IMR-90 (cell line): ENCODE results near the gene MRPL44. TPM values are rescaled to one million over a fixed set of nuclear protein-coding genes. Genes with fewer than 3 reads are reported as not detected.

Source experiments
- ATAC-seq: fragments of 200-7000 bp; cut with Tn5 transposase; 2 replicates; pipeline ENCODE4 v1.9.1; 2020; ENCODE audit warnings: low read depth, mild to moderate bottlenecking, moderate library complexity
- BruUV-seq: library from RNA; stranded (reverse); fragments of 400-500 nt; replicated peaks from 2 replicates; lab custom pipeline; 2021; lab: Mats Ljungman, UMichigan
- CTCF ChIA-PET: fragments of 300-600 bp; formaldehyde crosslinking; extraction: SDS; loops from one replicate; lab custom pipeline; 2021; ENCODE audit warnings: antibody characterized with exemption; lab: Yijun Ruan, JAX
- POLR2A ChIA-PET: fragments of 300-600 bp; sonication (Branson Sonifier 250); formaldehyde crosslinking; loops from one replicate; lab custom pipeline; 2022; ENCODE audit warnings: antibody characterized with exemption; ENCODE audit not compliant: unreplicated experiment; lab: Charles Lee
- DNase-seq: peaks from one replicate; pipeline ENCODE4 v3.0.0; 2013
- H2AFZ ChIP-seq: replicated peaks from 2 replicates; pipeline ENCODE3; 2013; ENCODE audit warnings: low read length, mild to moderate bottlenecking; ENCODE audit not compliant: poor library complexity
- H2AK5ac ChIP-seq: 2 replicates; pipeline ENCODE4 v1.6.1; 2013; ENCODE audit warnings: low read depth, low read length, inconsistent platforms
- H2AK9ac ChIP-seq: replicated peaks from 2 replicates; pipeline ENCODE3; 2013; ENCODE audit warnings: mild to moderate bottlenecking, low read depth, low read length, moderate library complexity; ENCODE audit not compliant: poor library complexity
- H2BK120ac ChIP-seq: 2 replicates; pipeline ENCODE4 v1.6.1; 2013; ENCODE audit warnings: low read depth, low read length, inconsistent platforms
- H2BK15ac ChIP-seq: 3 replicates; pipeline ENCODE4 v1.6.1; 2013; ENCODE audit warnings: low read depth, low read length, inconsistent platforms
- H2BK20ac ChIP-seq: 2 replicates; pipeline ENCODE4 v1.6.1; 2013; ENCODE audit warnings: low read depth, mild to moderate bottlenecking, inconsistent platforms, low read length, moderate library complexity
- H2BK5ac ChIP-seq: 2 replicates; pipeline ENCODE4 v1.6.1; 2013; ENCODE audit warnings: mild to moderate bottlenecking, low read depth, low read length, inconsistent platforms; ENCODE audit not compliant: poor library complexity, severe bottlenecking
- H3K14ac ChIP-seq: replicated peaks from 2 replicates; pipeline ENCODE4 v1.6.1; 2013; ENCODE audit warnings: low read depth, low read length, inconsistent platforms
- H3K18ac ChIP-seq: 2 replicates; pipeline ENCODE4 v1.6.1; 2013; ENCODE audit warnings: low read depth, low read length, control low read depth
- H3K23ac ChIP-seq: 2 replicates; pipeline ENCODE4 v1.6.1; 2013; ENCODE audit warnings: low read depth, low read length, inconsistent platforms
- H3K27ac ChIP-seq: 2 replicates; pipeline ENCODE4 v1.5.1; 2013; ENCODE audit warnings: mild to moderate bottlenecking, control low read depth, low read length; ENCODE audit not compliant: insufficient read depth
- H3K27me3 ChIP-seq: 2 replicates; pipeline ENCODE4 v1.6.1; 2013; ENCODE audit warnings: low read length; ENCODE audit not compliant: control insufficient read depth, insufficient read depth
- H3K36me3 ChIP-seq: 2 replicates; pipeline ENCODE4 v1.6.1; 2013; ENCODE audit warnings: low read length, mixed read lengths; ENCODE audit not compliant: control insufficient read depth, insufficient read depth
- H3K4ac ChIP-seq: 2 replicates; pipeline ENCODE4 v1.6.1; 2013; ENCODE audit warnings: low read depth, low read length, inconsistent platforms
- H3K4me1 ChIP-seq: 2 replicates; pipeline ENCODE4 v1.6.1; 2013; ENCODE audit warnings: low read length, mixed read lengths; ENCODE audit not compliant: control insufficient read depth, insufficient read depth
- H3K4me2 ChIP-seq: 2 replicates; pipeline ENCODE4 v1.6.1; 2013; ENCODE audit warnings: low read depth, mild to moderate bottlenecking, control low read depth, low read length, moderate library complexity
- H3K4me3 ChIP-seq: 2 replicates; pipeline ENCODE4 v1.5.1; 2013; ENCODE audit warnings: low read depth, mild to moderate bottlenecking, control low read depth, low read length, moderate library complexity; ENCODE audit not compliant: insufficient read depth
- H3K56ac ChIP-seq: 2 replicates; pipeline ENCODE4 v1.6.1; 2013; ENCODE audit warnings: low read length, inconsistent platforms; ENCODE audit not compliant: insufficient read depth; ENCODE audit errors: extremely low read depth
- H3K79me1 ChIP-seq, 2 experiments: 2 replicates each; pipeline ENCODE4 v1.6.1; 2013; ENCODE audit warnings: low read length in 2 of 2, inconsistent platforms in 1 of 2, low read depth in 1 of 2
- H3K9ac ChIP-seq: 2 replicates; pipeline ENCODE4 v1.6.1; 2013; ENCODE audit warnings: low read depth, low read length, control low read depth
- H3K9me1 ChIP-seq: 2 replicates; pipeline ENCODE4 v1.6.1; 2013; ENCODE audit warnings: low read length, inconsistent platforms; ENCODE audit not compliant: insufficient read depth
- H3K9me3 ChIP-seq: 2 replicates; pipeline ENCODE4 v1.6.1; 2013; ENCODE audit warnings: low read length; ENCODE audit not compliant: control insufficient read depth, insufficient read depth
- H4K20me1 ChIP-seq: 2 replicates; pipeline ENCODE4 v1.6.1; 2013; ENCODE audit warnings: low read length, inconsistent platforms; ENCODE audit not compliant: insufficient read depth
- H4K5ac ChIP-seq: 2 replicates; pipeline ENCODE4 v1.6.1; 2013; ENCODE audit warnings: mild to moderate bottlenecking, low read depth, low read length, control low read depth
- H4K8ac ChIP-seq, 2 experiments: 2 replicates each; pipeline ENCODE4 v1.6.1; 2013; ENCODE audit warnings: low read depth in 2 of 2, low read length in 2 of 2, control low read depth in 1 of 2, inconsistent platforms in 1 of 2
- H4K91ac ChIP-seq: 2 replicates; pipeline ENCODE4 v1.6.1; 2013; ENCODE audit warnings: low read depth, low read length, inconsistent platforms; ENCODE audit not compliant: insufficient read depth
- CEBPB ChIP-seq: IDR thresholded peaks from 2 replicates; pipeline ENCODE4 v1.6.1; 2012; ENCODE audit warnings: low read depth, low read length, improper control_type of control experiment
- CHD1 ChIP-seq: IDR thresholded peaks from 2 replicates; pipeline ENCODE4 v1.6.1; 2012; ENCODE audit warnings: low read depth, low read length, improper control_type of control experiment
- FOS ChIP-seq: fragments of 150-350 bp; IDR thresholded peaks from 2 replicates; pipeline ENCODE4 v1.6.1; 2016; ENCODE audit warnings: low read depth, low read length
- MAFK ChIP-seq: IDR thresholded peaks from 2 replicates; pipeline ENCODE4 v1.6.1; 2012; ENCODE audit warnings: low read depth, low read length, improper control_type of control experiment
- MAZ ChIP-seq: IDR thresholded peaks from 2 replicates; pipeline ENCODE4 v1.6.1; 2012; ENCODE audit warnings: low read depth, mild to moderate bottlenecking, low read length, improper control_type of control experiment, moderate library complexity, borderline replicate concordance
- MXI1 ChIP-seq: IDR thresholded peaks from 2 replicates; pipeline ENCODE4 v1.6.1; 2012; ENCODE audit warnings: low read depth, mild to moderate bottlenecking, low read length, moderate library complexity, borderline replicate concordance
- POLR2A ChIP-seq: IDR thresholded peaks from 2 replicates; pipeline ENCODE4 v1.6.1; 2012; ENCODE audit warnings: mild to moderate bottlenecking, low read depth, low read length
- RCOR1 ChIP-seq: IDR thresholded peaks from 2 replicates; pipeline ENCODE4 v1.6.1; 2012; ENCODE audit warnings: mild to moderate bottlenecking, low read length, improper control_type of control experiment; ENCODE audit not compliant: insufficient replicate concordance
- WGBS, 2 experiments: methylation state at CpG; one replicate each; pipeline versions ENCODE4 v1.1.5 to v1.1.7; 2013; ENCODE audit warnings: missing lambda C conversion rate in 2 of 2; ENCODE audit not compliant: insufficient read length in 1 of 2; ENCODE audit errors: extremely low coverage in 2 of 2; 5-methylcytosine and 5-hydroxymethylcytosine counted together
- dilution Hi-C: fragments of 300-500 bp; cut with HindIII; formaldehyde crosslinking; loops from one replicate; pipeline ENCODE4 v1.14.3; 2018; ENCODE audit warnings: low sequenced_read_pairs; ENCODE audit not compliant: unreplicated experiment
- in situ Hi-C: fragments of 300-500 bp; cut with MboI; formaldehyde crosslinking; loops from 3 replicates; pipeline ENCODE4 v1.14.3; 2019; ENCODE audit warnings: low sequenced_read_pairs, inconsistent platforms, mixed read lengths
- intact Hi-C: fragments of 100-400 bp; cut with micrococcal nuclease; formaldehyde crosslinking; loops from 2 replicates; pipeline ENCODE4 v1.10.0; 2022
- polyA plus RNA-seq, 3 experiments: library from polyadenylated mRNA; depleted of rRNA; stranded (reverse); fragments of >200 nt; gene quantifications; 2 replicates each; pipeline ENCODE4 v1.2.3, GENCODE V29; 2012; ENCODE audit warnings: low replicate concordance in 1 of 3
- total RNA-seq: library from RNA; depleted of rRNA; stranded (reverse); fragments of >200 nt; gene quantifications from 2 replicates; pipeline ENCODE4 v1.2.3, GENCODE V29; 2012
- TF ChIP-seq, protein P1 (sequence below): fragments of 150-350 bp; IDR thresholded peaks from 2 replicates; pipeline ENCODE4 v1.6.1; 2017; ENCODE audit warnings: mild to moderate bottlenecking, antibody characterized with exemption, low read length, low read depth
- TF ChIP-seq, protein P2 (sequence below): fragments of 150-350 bp; IDR thresholded peaks from 2 replicates; pipeline ENCODE4 v1.6.1; 2016; ENCODE audit warnings: low read depth, mild to moderate bottlenecking, low read length, moderate library complexity, borderline replicate concordance
- TF ChIP-seq, protein P3 (sequence below): conservative IDR thresholded peaks from 2 replicates; pipeline ENCODE4 v1.5.1; 2012; ENCODE audit warnings: mild to moderate bottlenecking, low read depth, low read length, improper control_type of control experiment

The MRPL44 gene
- total and polyA plus RNA-seq, 2 of the 4 experiments (the other 2 are of a cell fraction), result 18.6 to 20.1 TPM

DNA sequence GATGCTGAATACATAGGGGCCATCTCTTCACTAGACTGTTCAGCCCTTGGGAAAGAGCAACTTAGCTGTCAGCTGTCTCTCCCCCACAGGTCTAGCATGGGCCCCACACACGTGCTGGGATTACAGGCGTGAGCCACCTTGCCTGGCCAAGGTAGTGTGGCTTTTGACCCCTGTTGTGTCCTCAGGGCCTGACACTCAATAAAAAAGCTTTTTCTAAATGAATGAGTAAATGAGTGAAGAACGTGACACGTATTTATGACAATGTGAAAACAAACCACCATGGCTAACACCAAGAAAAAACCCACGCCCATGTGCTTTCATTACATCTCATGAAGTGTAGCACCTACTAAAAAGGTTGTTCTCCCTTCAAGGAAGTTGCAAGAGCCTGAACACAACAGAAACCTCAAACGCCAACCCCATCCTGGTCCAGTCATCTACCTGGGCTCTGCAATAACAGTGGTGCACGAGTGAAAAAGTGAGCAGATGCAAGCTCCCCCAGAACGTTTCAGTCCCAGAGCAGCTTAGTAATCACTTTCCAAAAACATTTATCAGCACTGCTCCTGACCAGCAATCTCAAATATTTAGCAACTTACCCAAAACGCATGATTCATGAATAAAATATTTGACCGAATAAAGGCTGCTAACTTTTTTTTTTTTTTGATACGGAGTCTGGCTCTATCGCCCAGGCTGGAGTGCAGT lies 15.5 kb upstream of the MRPL44 start:
- peak overlapping the region; percentile 85 for H3K14ac ChIP-seq
- H4K20me1 ChIP-seq, result peaks cover 26% of the 10 kb centered on the region
- H3K18ac ChIP-seq, result peak overlapping the region; percentile 80
- H3K4me1 ChIP-seq, result peaks cover 14% of the 10 kb centered on the region
- DNase-seq (peak; percentile 83), ATAC-seq (peak; percentile 25)
- H2AK5ac ChIP-seq, result peak overlapping the region; percentile 92
- no peak overlapping the region; the same call in 1 of the 2 replicates for H3K4me3 ChIP-seq
- in situ Hi-C loops (no loop called here), intact Hi-C loops (loop anchor here (10.0 kb wide), 1 partner anchor 247 kb away; no protein-coding TSS in a partner anchor), dilution Hi-C loops (no loop called here)
- peak overlapping the region; percentile 72 for H3K4me2 ChIP-seq
- peak overlapping the region; percentile 76 for H2BK5ac ChIP-seq
- H3K23ac ChIP-seq, result peak overlapping the region; percentile 86
- no peaks in the 10 kb centered on the region for H3K27me3 ChIP-seq
- peak overlapping the region; percentile 93 for H3K27ac ChIP-seq
- peak overlapping the region; percentile 78 for H2AK9ac ChIP-seq
- BruUV-seq, result no TSS peak
- H2AFZ ChIP-seq, result no peak overlapping the region
- ChIA-PET CTCF (interaction anchor here (0.6 to 1.1 kb wide), 4 partner anchors 13 to 377 kb away, joined by 3 to 5 read pairs (median 4); no protein-coding TSS in a partner anchor), POLR2A (interaction anchor here (0.7 kb wide), 2 partner anchors 19 to 989 kb away, joined by 3 read pairs; no protein-coding TSS in a partner anchor)
- peaks cover 25 to 57% of the 10 kb centered on the region in 2 experiments for H3K79me1 ChIP-seq
- peak overlapping the region; percentile 39 to 64; a peak in 3 of 4 replicates for H4K8ac ChIP-seq
- no peaks in the 10 kb centered on the region for H3K9me3 ChIP-seq
- peak overlapping the region; percentile 63; the same call in 1 of the 2 replicates for H3K56ac ChIP-seq
- H2BK120ac ChIP-seq, result peak overlapping the region; percentile 87
- peak overlapping the region; percentile 91 for H4K5ac ChIP-seq
- TF ChIP-seq CEBPB (peak; percentile 73), FOS (peak; percentile 45; the same call in 1 of the 2 replicates), MAFK (peak; percentile 54), CHD1 (no peak), MXI1 (0 out of 2 replicates have a peak, but pooled peaks have one; percentile 13), POLR2A (no peak), MAZ (no peak), RCOR1 (no peak)
- TF ChIP-seq, protein P1, sequence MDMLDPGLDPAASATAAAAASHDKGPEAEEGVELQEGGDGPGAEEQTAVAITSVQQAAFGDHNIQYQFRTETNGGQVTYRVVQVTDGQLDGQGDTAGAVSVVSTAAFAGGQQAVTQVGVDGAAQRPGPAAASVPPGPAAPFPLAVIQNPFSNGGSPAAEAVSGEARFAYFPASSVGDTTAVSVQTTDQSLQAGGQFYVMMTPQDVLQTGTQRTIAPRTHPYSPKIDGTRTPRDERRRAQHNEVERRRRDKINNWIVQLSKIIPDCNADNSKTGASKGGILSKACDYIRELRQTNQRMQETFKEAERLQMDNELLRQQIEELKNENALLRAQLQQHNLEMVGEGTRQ, result no peak
- TF ChIP-seq, protein P2, sequence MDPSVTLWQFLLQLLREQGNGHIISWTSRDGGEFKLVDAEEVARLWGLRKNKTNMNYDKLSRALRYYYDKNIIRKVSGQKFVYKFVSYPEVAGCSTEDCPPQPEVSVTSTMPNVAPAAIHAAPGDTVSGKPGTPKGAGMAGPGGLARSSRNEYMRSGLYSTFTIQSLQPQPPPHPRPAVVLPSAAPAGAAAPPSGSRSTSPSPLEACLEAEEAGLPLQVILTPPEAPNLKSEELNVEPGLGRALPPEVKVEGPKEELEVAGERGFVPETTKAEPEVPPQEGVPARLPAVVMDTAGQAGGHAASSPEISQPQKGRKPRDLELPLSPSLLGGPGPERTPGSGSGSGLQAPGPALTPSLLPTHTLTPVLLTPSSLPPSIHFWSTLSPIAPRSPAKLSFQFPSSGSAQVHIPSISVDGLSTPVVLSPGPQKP, result no peak
- TF ChIP-seq, protein P3, sequence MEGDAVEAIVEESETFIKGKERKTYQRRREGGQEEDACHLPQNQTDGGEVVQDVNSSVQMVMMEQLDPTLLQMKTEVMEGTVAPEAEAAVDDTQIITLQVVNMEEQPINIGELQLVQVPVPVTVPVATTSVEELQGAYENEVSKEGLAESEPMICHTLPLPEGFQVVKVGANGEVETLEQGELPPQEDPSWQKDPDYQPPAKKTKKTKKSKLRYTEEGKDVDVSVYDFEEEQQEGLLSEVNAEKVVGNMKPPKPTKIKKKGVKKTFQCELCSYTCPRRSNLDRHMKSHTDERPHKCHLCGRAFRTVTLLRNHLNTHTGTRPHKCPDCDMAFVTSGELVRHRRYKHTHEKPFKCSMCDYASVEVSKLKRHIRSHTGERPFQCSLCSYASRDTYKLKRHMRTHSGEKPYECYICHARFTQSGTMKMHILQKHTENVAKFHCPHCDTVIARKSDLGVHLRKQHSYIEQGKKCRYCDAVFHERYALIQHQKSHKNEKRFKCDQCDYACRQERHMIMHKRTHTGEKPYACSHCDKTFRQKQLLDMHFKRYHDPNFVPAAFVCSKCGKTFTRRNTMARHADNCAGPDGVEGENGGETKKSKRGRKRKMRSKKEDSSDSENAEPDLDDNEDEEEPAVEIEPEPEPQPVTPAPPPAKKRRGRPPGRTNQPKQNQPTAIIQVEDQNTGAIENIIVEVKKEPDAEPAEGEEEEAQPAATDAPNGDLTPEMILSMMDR, result no peak
- WGBS, 2 experiments, result 80% methylated on average over 1 of the region's 12 CpGs; no CpG with 5 or more reads in 1 of the 2 experiments
- H2BK15ac ChIP-seq, result peak overlapping the region; percentile 84; the same call in 2 of the 3 replicates
- no peaks in the 10 kb centered on the region for H3K36me3 ChIP-seq
- H3K4ac ChIP-seq, result peak overlapping the region; percentile 89
- peak overlapping the region; percentile 79 for H4K91ac ChIP-seq
- peaks cover 17% of the 10 kb centered on the region for H3K9me1 ChIP-seq
- H3K9ac ChIP-seq, result peak overlapping the region; percentile 42; the same call in 1 of the 2 replicates
- H2BK20ac ChIP-seq, result peak overlapping the region; percentile 85
